WTC11 (cell line): ENCODE data around the gene SYTL1. TPM values are rescaled to one million over a fixed set of nuclear protein-coding genes. Genes with fewer than 3 reads are reported as not detected.

Experiments
- ATAC-seq: fragments of 200-7000 bp; cut with Tn5 transposase; 2 replicates; pipeline ENCODE4 v1.10.0; 2021; ENCODE audit warnings: mild to moderate bottlenecking, moderate library complexity
- CTCF ChIA-PET: fragments of 300-600 bp; sonication (Branson Sonifier 250); formaldehyde crosslinking; loops from one replicate; lab custom pipeline; 2021; ENCODE audit warnings: antibody characterized with exemption; lab: Charles Lee
- POLR2A ChIA-PET: fragments of 350-600 bp; sonication (Branson Sonifier 250); formaldehyde crosslinking; loops from one replicate; lab custom pipeline; 2021; ENCODE audit warnings: antibody characterized with exemption; lab: Charles Lee
- DNase-seq: peaks from one replicate; pipeline ENCODE4 v3.0.0; 2021; ENCODE audit warnings: low spot score
- H3K27ac Mint-ChIP-seq: 2 replicates; pipeline ENCODE4 v1.8.0; 2021; ENCODE audit warnings: mixed read lengths
- H3K27me3 Mint-ChIP-seq: 2 replicates; pipeline ENCODE4 v1.8.0; 2021; ENCODE audit warnings: low read depth, mild to moderate bottlenecking, moderate library complexity, mixed read lengths
- H3K36me3 Mint-ChIP-seq: 2 replicates; pipeline ENCODE4 v1.8.0; 2021; ENCODE audit warnings: mixed read lengths
- H3K4me1 Mint-ChIP-seq: 2 replicates; pipeline ENCODE4 v1.8.0; 2022; ENCODE audit warnings: mixed read lengths
- H3K4me3 Mint-ChIP-seq: 2 replicates; pipeline ENCODE4 v1.8.0; 2021; ENCODE audit warnings: mild to moderate bottlenecking, moderate library complexity, mixed read lengths
- H3K9me3 Mint-ChIP-seq: 2 replicates; pipeline ENCODE4 v1.8.0; 2021; ENCODE audit warnings: mixed read lengths
- CTCF ChIP-seq: fragments of 200-600 bp; IDR thresholded peaks from 2 replicates; pipeline ENCODE4 v1.8.0; 2022; ENCODE audit warnings: antibody characterized with exemption
- E2F5 ChIP-seq: sonication (generic); formaldehyde crosslinking; IDR thresholded peaks from 2 replicates; pipeline ENCODE4 v1.8.1; 2022; ENCODE audit warnings: mild to moderate bottlenecking, moderate library complexity, missing genetic modification reagents
- EMX1 ChIP-seq: fragments of 250-450 bp; sonication (Bioruptor Pico); IDR thresholded peaks from 2 replicates; pipeline ENCODE4 v1.8.0; 2021; ENCODE audit warnings: mild to moderate bottlenecking
- ETV6 ChIP-seq: sonication (generic); formaldehyde crosslinking; IDR thresholded peaks from 2 replicates; pipeline ENCODE4 v1.8.1; 2022; ENCODE audit warnings: mild to moderate bottlenecking, missing genetic modification reagents
- FOXP1 ChIP-seq: sonication (generic); formaldehyde crosslinking; IDR thresholded peaks from 2 replicates; pipeline ENCODE4 v1.8.0; 2022; ENCODE audit warnings: missing genetic modification reagents, mild to moderate bottlenecking, moderate library complexity, borderline replicate concordance
- FOXP4 ChIP-seq: sonication (generic); formaldehyde crosslinking; IDR thresholded peaks from 2 replicates; pipeline ENCODE4 v1.8.0; 2022; ENCODE audit warnings: mild to moderate bottlenecking, missing genetic modification reagents
- GABPB1 ChIP-seq: sonication (generic); formaldehyde crosslinking; IDR thresholded peaks from 2 replicates; pipeline ENCODE4 v1.8.1; 2023; ENCODE audit warnings: mild to moderate bottlenecking, missing genetic modification reagents
- JUN ChIP-seq: sonication (generic); formaldehyde crosslinking; IDR thresholded peaks from 2 replicates; pipeline ENCODE4 v1.8.0; 2023; ENCODE audit warnings: mild to moderate bottlenecking, missing genetic modification reagents
- KAT7 ChIP-seq: sonication (generic); formaldehyde crosslinking; IDR thresholded peaks from 2 replicates; pipeline ENCODE4 v1.8.1; 2023; ENCODE audit warnings: missing genetic modification reagents, mild to moderate bottlenecking, borderline replicate concordance
- MYBL2 ChIP-seq: sonication (generic); formaldehyde crosslinking; IDR thresholded peaks from 2 replicates; pipeline ENCODE4 v1.8.1; 2023; ENCODE audit warnings: mild to moderate bottlenecking, moderate library complexity, missing genetic modification reagents
- NR3C1 ChIP-seq: sonication (generic); formaldehyde crosslinking; conservative IDR thresholded peaks from 2 replicates; pipeline ENCODE4 v1.8.1; 2023; ENCODE audit warnings: low read depth, mild to moderate bottlenecking, missing genetic modification reagents
- OVOL2 ChIP-seq: fragments of 250-450 bp; sonication (Bioruptor Pico); IDR thresholded peaks from 2 replicates; pipeline ENCODE4 v1.9.0; 2021; ENCODE audit warnings: mild to moderate bottlenecking, borderline replicate concordance
- RORB ChIP-seq: fragments of 250-450 bp; sonication (Bioruptor Pico); IDR thresholded peaks from 2 replicates; pipeline ENCODE4 v1.9.0; 2021; ENCODE audit warnings: mild to moderate bottlenecking
- SMAD4 ChIP-seq: sonication (generic); formaldehyde crosslinking; IDR thresholded peaks from 2 replicates; pipeline ENCODE4 v1.8.0; 2022; ENCODE audit warnings: mild to moderate bottlenecking, missing genetic modification reagents
- TEAD1 ChIP-seq: sonication (generic); formaldehyde crosslinking; IDR thresholded peaks from 2 replicates; pipeline ENCODE4 v1.8.0; 2022; ENCODE audit warnings: mild to moderate bottlenecking, missing genetic modification reagents
- ZMAT4 ChIP-seq: fragments of 250-450 bp; sonication (Bioruptor Pico); IDR thresholded peaks from 2 replicates; pipeline ENCODE4 v1.9.0; 2021; ENCODE audit warnings: mild to moderate bottlenecking
- ZNF671 ChIP-seq: fragments of 250-450 bp; sonication (Bioruptor Pico); IDR thresholded peaks from 2 replicates; pipeline ENCODE4 v1.8.0; 2021; ENCODE audit warnings: mild to moderate bottlenecking
- total RNA-seq: library from RNA; stranded (reverse); gene quantifications from 3 replicates; pipeline ENCODE4 v1.2.3, GENCODE V29; 2021

SYTL1 gene
- total RNA-seq, 1 experiment from 2014 or later, result 18.0 TPM

GRCh38 chr1:27331922-27332321 lies 9.9 kb upstream of the SYTL1 start:
- no peak for TF ChIP-seq KAT7
- no peak for TF ChIP-seq OVOL2
- no peak for TF ChIP-seq TEAD1 (CRISPR knock-in tag)
- no peak for TF ChIP-seq ETV6 (CRISPR knock-in tag)
- no peak for TF ChIP-seq MYBL2 (CRISPR knock-in tag)
- no peak for TF ChIP-seq ZNF671
- no peak for TF ChIP-seq ZMAT4 (CRISPR knock-in tag)
- TF ChIP-seq GABPB1 (CRISPR knock-in tag), result no peak
- TF ChIP-seq FOXP4 (CRISPR knock-in tag), result no peak
- TF ChIP-seq RORB, result no peak
- H3K27me3 Mint-ChIP-seq, result no peaks in the 10 kb centered on the region; the same call in 1 of the 2 replicates
- H3K4me3 Mint-ChIP-seq, result no peak overlapping the region

GRCh38 chr1:27332536-27333281 lies 9.1 kb upstream of the SYTL1 start:
- H3K4me1 Mint-ChIP-seq, result no peaks in the 10 kb centered on the region
- no peak for TF ChIP-seq E2F5 (CRISPR knock-in tag)
- peak; percentile 88 for TF ChIP-seq CTCF
- TF ChIP-seq EMX1 (CRISPR knock-in tag), result 0 out of 2 replicates have a peak, but pooled peaks have one; percentile 18
- TF ChIP-seq, all 79 proteins: peak for 2
- CTCF ChIA-PET, result interaction anchor here (0.6 to 5.4 kb wide), 41 partner anchors 8 to 330 kb away, joined by 3 to 70 read pairs (median 5); partner anchors contain the start of genes CD164L2, MAP3K6 and SYTL1
- ATAC-seq, result peak; percentile 92
- H3K9me3 Mint-ChIP-seq, result no peaks in the 10 kb centered on the region
- peaks cover 21% of the 10 kb centered on the region for H3K36me3 Mint-ChIP-seq
- no peak overlapping the region for H3K4me3 Mint-ChIP-seq
- POLR2A ChIA-PET, result interaction anchor here (1.2 to 3.4 kb wide), 4 partner anchors 9 to 19 kb away, joined by 3 to 8 read pairs (median 4); partner anchors contain the start of gene SYTL1
- H3K27me3 Mint-ChIP-seq, result no peaks in the 10 kb centered on the region; the same call in 1 of the 2 replicates
- no peak overlapping the region; the same call in 1 of the 2 replicates for H3K27ac Mint-ChIP-seq
- DNase-seq, result peak; percentile 80

More at GRCh38 chr1:27331922-27332321, 9.9 kb upstream of the SYTL1 start:
- ATAC-seq, result no peak
- ChIA-PET POLR2A (interaction anchor here (1.2 to 3.4 kb wide), 3 partner anchors 13 to 20 kb away, joined by 3 to 8 read pairs (median 5); no protein-coding TSS in a partner anchor), CTCF (interaction anchor here (0.8 to 5.4 kb wide), 28 partner anchors 8 to 331 kb away, joined by 3 to 70 read pairs (median 6); partner anchors contain the start of genes CD164L2, MAP3K6 and SYTL1)
- Mint-ChIP-seq H3K9me3 (no peaks in the 10 kb centered on the region), H3K27ac (no peak overlapping the region), H3K36me3 (peaks cover 21% of the 10 kb centered on the region), H3K4me1 (no peaks in the 10 kb centered on the region)
- no peak for DNase-seq

- peaks cover under 1% of the 10 kb centered on the region; the same call in 1 of the 2 replicates for H3K4me1 Mint-ChIP-seq
- H3K27me3 Mint-ChIP-seq, result peaks cover under 1% of the 10 kb centered on the region; the same call in 1 of the 2 replicates
- TF ChIP-seq JUN (CRISPR knock-in tag), result no peak
- TF ChIP-seq FOXP1 (CRISPR knock-in tag), result peak; percentile 14; the same call in 1 of the 2 replicates
- no peak for TF ChIP-seq SMAD4 (CRISPR knock-in tag)
- TF ChIP-seq NR3C1, result no peak
- no peak overlapping the region for H3K27ac Mint-ChIP-seq
- ChIA-PET POLR2A (interaction anchor here (1.4 to 3.4 kb wide), 2 partner anchors 8 to 18 kb away, joined by 4 to 8 read pairs; partner anchors contain the start of gene SYTL1), CTCF (interaction anchor here (1.2 to 5.4 kb wide), 8 partner anchors 8 to 223 kb away, joined by 3 to 70 read pairs (median 10); partner anchors contain the start of gene SYTL1)
- H3K9me3 Mint-ChIP-seq, result no peaks in the 10 kb centered on the region
- H3K4me3 Mint-ChIP-seq, result no peak overlapping the region
- DNase-seq (no peak), ATAC-seq (no peak)
- peaks cover 21% of the 10 kb centered on the region for H3K36me3 Mint-ChIP-seq
These were observed 8.0 kb upstream of the SYTL1 start for GRCh38 chr1:27333717-27334279.
